Measurements from ENCODE around the gene MED7.

MED7 gene

DNA sequence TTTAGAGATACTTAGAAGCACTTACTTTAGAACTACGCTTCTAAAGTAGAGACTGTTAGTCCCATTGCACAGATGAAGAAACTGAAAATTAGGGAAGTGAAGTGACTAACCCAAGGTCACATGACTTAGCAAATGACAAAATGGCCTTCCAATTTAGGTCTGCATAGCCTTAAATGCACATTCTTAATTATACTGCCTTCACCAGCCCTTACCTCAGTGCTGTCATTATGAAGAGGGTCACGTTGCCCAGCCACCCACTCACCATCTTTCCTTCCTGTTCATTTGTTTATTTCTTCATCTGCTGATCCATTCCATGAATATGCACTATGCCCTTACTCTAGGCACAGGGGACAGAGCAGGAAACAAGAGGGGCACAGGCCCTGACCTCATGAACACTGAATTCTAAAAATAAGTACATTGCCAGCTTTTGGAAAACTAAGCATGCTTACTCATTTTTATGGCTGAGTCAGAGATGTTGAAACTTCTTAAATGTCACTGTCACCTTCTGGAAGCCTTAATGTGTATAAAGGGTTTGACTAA, 42.5 kb downstream of the MED7 start:
- peak; percentile 19 for DNase-seq

DNA sequence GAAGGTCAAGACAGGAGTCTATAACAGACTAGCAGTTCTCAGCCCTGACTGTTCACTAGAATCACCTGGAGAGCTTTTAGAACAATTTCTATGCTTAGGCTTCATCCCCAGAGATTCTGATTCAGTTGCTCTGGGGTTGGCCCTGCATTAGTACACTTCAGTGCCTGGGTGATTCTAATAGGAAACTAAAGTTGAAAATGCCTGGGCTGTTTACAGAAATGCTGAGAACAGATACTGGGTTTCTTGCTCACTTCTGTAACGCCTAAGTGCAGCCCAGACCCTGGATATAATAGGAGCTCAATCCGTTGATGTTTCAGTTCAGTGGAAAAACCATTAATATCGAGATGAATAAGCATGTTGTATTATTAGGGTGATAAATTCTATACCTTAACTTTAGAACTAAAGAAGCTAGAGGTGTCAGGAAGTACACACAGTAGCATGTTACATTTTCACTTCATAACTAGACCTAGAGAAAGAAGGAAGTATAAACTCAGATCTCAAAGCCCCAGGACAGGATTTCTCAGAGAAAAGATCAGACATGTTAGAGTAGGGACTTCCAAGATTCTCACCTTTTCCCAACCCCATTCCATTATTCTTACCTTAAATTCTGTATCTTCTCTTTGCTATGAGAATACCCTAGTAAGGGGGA, 54.2 kb downstream of the MED7 start:
- no peak for DNase-seq
